ENCODE results near the gene PTPRT.

- no peak for TF ChIP-seq TAF1 (IDR thresholded peaks at IDR 0.05; ENCODE audit: borderline replicate concordance, low read depth, low read length)
- no peak for TF ChIP-seq EP300 (IDR thresholded peaks at IDR 0.05; ENCODE audit: borderline replicate concordance in 1 of 2, low read depth in 1 of 2, low read length in 1 of 2)
- no peak for TF ChIP-seq USF2 (IDR thresholded peaks at IDR 0.05; ENCODE audit: borderline replicate concordance, low read depth, low read length)
- TF ChIP-seq GABPA (IDR thresholded peaks at IDR 0.05; ENCODE audit: low read depth), result no peak
- TF ChIP-seq ELF1 (IDR thresholded peaks at IDR 0.05), result no peak
- no peak for TF ChIP-seq EZH2phosphoT487 (IDR thresholded peaks at IDR 0.05; ENCODE audit: borderline replicate concordance, low read depth)
- TF ChIP-seq CTCF (IDR thresholded peaks at IDR 0.05), result no peak
- no peak for TF ChIP-seq SMC3 (IDR thresholded peaks at IDR 0.05; ENCODE audit: low read depth, low read length)
- TF ChIP-seq POLR2AphosphoS5 (IDR thresholded peaks at IDR 0.05; ENCODE audit: low read depth, low read length), result no peak
- no peak for TF ChIP-seq MAX (IDR thresholded peaks at IDR 0.05; ENCODE audit: low read depth)
- no peak for TF ChIP-seq RFX5 (IDR thresholded peaks at IDR 0.05; ENCODE audit: low read length)
- TF ChIP-seq RCOR1 (IDR thresholded peaks at IDR 0.05; ENCODE audit: low read length), result no peak
- TF ChIP-seq NFIC (IDR thresholded peaks at IDR 0.05; ENCODE audit: borderline replicate concordance), result no peak
- TF ChIP-seq REST (IDR thresholded peaks at IDR 0.05; ENCODE audit: low read depth, low read length), result no peak
Measured at GRCh38 chr20:42099101-42099500, 1090.6 kb downstream of the PTPRT start.

Measured in SK-N-SH (cell line).